ENCODE data around the gene IRF1.
"Not testable (repeated sequence)": the region's sequence is repeated elsewhere in the genome, so short reads cannot be mapped to it uniquely, and the experiment has no call there.

IRF1 gene

DNA sequence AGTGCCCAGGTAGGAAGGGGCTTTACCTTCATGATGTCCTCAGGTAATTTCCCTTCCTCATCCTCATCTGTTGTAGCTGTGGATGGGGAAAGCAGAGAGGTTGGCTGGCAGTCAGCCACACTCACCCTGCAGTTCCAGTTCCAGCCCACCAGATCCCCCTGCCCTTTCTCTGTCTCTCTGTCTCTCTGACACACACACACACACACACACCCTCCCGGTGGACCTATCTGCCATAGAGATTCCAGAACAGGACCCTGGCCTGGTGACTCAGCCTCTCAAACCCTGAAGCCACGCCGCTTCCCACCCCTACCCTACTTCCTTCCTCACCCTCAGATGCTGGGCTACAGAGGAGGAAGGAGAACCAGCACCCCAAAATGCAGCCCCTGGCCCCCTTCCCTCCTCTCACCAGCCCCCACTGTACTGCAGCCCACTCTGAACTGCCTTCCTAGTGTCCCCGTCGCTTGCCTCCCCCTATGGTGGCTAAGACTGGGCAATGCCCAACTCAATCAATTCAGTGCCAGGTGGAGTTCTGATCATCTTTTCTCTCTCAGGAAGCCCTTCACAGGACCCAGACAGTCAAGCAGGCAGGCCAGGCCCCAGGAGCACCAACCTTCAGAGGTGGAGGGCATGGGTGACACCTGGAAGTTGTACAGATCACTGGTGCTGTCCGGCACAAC, 4.8 kb downstream of the IRF1 start:
- DNase-seq, result no peak

GRCh38 chr5:132484876-132485640, 5.5 kb downstream of the IRF1 start:
- not testable (repeated sequence) for DNase-seq

DNA sequence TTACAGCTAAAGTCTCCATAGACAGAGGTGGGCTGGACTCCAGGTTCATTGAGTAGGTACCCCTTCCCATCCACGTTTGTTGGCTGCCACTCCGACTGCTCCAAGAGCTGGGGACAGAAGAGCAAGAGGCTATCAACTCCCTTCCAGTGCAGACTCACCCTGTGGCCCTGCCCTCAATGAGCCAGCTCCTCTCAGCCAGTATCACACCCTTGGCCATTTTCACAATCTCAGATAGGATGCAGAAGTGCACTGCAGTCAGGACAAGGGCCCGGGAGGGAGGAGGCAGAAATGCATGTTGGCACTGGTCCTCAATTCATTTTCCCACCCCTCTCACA, 6.2 kb downstream of the IRF1 start:
- no peak for DNase-seq

- no peak for DNase-seq
Observed at GRCh38 chr5:132483661-132484390, 6.7 kb downstream of the IRF1 start.

- no peak for DNase-seq
Observed at GRCh38 chr5:132483101-132483500, 7.5 kb downstream of the IRF1 start.

DNA sequence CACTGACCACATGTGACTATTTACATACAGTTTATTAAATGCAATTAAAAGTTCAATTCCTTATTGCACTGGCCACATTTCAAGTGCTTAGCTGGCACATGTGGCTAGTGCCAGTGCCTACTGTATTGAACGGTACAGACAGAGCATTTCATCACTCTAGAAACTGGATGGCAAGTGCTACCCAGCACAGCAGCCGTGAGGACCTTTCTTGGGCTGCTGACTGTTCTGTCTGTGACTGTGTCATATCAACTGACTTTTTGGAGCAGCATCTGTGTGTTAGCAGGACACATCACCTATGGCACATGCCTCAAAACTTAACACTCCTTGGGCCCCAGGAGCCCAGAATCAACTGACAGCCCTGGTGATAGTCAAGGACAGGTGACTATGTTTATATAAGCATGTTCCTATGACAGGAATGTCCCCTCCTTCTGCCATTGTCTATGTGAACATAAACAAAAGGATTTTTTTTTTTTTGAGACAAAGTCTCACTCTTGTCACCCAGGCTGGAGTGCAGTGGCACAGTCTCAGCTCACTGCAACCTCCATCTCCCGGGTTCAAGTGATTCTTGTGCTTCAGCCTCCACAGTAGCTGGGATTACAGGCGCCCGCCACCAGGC, 8.9 kb downstream of the IRF1 start:
- no peak for DNase-seq

GRCh38 chr5:132480893-132481595, 9.5 kb downstream of the IRF1 start:
- DNase-seq, result no peak

DNA sequence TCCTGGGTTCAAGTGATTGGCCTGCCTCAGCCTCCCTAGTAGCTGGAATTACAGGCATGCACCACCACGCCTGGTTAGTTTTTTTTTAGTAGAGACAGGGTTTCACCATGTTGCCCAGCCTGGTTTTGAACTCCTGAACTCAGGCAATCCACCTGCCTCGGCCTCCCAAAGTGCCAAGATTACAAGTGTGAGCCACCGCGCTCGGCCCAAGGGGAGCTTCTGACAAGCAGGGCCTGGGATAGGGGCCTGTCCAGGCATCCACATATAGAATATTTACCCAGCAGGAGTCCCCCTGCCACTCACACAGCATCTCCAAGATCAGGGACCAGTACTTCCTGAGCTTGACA, 10.1 kb downstream of the IRF1 start:
- no peak for DNase-seq

- no peak for DNase-seq
Observed at GRCh38 chr5:132480042-132480441, 10.5 kb downstream of the IRF1 start.

- no peak for DNase-seq
Observed at GRCh38 chr5:132479111-132479951, 11.2 kb downstream of the IRF1 start.

DNA sequence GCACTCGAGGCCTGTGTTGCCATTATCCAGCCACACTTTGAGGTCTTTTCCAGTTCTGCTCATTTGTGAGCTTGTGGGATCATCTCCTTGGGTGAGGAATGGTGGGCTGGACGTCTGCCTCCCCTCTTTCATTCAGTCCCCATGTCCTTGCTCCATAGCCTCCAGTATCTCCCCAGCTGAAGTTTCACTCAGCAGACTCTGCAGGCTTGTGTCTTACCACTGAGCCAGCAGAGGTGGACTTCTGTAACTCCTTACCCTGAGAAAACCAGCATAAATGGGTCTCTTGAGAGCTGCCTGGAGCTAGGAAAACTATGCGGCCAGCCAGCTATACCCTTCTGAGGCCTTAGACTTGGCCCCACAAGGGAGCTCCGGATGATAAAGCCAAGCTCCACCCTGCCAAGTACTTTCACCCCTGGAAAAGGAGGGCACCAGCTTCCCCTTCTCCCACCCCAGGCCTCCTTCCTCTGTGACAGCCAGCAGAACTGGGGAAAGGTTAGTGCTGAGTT, 12.2 kb downstream of the IRF1 start:
- DNase-seq, result no peak

GRCh38 chr5:132477784-132478365, 12.7 kb downstream of the IRF1 start:
- DNase-seq, result no peak

GRCh38 chr5:132476876-132477781, 13.4 kb downstream of the IRF1 start:
- peak; percentile 86 for DNase-seq

DNA sequence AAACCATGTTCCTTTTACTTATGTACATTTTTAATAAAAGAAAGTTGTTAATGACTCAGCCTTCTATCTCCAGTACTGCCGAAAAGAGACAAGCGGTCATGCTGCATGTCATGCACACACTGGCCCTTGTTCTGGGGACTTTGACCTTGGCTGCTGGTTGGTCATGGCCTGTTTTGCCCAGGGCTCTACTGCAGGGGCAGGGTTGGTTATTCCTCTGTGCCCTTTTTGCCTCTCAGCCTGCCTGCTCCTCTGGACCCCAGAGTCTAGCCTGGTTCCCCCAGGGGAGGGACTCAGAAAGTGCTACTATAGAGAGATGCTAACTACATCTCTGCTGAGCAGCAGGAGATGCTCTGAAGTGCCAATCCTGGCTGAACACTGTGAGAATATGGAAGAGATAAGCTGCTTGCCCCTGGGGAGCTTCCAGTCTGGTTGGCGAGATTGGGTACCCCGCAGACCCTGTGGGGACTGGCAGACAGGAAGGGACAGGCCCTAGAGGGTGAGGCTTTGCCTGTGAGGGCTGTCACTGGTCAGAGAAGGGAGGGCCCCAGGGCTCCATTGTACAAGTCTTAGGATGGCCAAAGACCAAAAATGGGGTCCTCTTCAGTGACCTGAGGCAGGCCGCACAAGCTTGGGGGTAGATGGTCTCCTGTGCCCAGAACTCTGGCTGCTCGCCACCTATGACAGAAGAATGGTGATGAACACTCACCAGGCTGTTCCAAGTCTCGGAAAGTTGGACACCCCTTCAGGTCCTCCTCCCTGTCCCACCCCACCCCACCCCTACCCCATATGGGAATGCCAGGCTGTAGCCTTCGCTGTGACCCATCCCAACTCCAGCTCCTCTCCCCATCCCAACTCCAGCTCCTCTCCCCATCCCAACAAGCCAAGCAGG, 14.3 kb downstream of the IRF1 start:
- DNase-seq, result no peak

DNA sequence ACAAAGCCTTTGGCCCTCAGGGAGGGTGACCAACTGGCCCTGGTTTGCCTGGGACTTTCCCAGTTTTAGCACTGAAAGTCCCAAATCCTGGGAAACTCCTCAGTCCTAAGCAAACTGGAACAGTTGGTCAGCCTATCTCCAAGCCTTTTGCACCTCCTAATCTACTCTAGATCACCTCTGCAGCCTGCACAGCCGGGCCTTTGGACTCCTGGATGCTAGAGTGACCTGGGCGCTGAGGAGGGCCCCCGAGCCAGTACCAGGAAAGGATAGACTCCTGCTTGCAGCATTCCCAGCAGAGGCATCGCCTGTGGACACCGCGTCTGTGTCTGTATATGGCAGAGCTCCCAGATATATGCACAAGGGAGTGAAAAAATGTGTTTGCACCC, 15.1 kb downstream of the IRF1 start:
- DNase-seq, result no peak

DNA sequence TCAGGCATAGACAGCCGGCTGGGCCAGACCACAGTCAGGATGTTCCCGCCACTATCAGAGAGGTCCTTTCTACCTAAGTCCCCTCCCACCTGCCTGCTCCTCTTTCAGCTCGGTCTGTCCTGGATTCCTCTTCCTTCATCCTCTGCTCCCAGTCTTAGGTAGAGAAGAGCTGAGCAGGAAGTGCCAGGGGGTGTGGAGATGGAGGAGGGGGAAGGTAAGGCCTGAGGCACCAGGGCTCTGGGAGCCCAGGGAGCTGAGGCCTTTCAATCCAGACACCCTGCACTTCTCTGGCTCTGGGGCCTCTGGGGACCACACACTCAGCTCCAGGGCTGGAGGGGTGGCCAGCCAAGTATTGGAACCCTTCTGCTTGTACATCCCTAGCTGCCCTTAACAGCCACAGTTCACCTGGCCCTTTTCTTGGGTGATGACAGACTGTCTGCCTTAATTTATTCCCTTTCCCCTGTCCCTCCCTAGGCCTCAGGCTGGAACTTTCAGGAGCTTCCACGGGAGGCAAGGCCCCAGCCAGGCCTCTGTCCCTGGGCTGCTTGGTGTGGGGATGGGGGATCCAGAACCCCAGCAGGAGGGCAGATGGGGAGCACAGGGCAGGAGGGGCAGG, 15.6 kb downstream of the IRF1 start:
- no peak for DNase-seq

DNA sequence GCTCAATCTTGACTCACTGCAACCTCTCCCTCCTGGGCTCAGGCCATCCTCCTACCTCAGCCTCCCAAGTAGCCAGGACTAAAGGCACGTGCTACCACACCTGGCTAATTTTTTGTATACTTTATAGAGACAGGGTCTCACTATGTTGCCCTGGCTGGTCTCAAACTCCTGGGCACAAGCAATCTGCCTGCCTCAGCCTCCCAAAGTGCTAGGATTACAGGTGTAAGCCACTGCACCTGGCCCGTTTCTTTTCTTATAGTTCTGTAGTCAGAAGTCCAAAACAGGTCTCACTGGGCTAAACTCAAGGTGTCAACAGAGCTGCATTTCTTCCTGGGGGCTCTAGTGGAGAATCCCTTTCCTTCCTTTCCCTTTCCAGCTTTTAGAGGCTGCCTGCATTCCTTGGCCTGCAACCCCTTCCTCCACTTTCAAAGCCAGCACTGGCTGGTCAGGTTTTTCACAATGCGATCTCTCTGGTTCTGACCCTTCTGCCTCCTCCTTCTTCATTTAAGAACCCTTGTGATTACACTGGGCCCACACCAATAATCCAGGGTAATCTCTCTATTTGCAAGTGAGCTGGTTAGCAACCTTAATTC, 16.3 kb downstream of the IRF1 start:
- DNase-seq, result no peak

DNA sequence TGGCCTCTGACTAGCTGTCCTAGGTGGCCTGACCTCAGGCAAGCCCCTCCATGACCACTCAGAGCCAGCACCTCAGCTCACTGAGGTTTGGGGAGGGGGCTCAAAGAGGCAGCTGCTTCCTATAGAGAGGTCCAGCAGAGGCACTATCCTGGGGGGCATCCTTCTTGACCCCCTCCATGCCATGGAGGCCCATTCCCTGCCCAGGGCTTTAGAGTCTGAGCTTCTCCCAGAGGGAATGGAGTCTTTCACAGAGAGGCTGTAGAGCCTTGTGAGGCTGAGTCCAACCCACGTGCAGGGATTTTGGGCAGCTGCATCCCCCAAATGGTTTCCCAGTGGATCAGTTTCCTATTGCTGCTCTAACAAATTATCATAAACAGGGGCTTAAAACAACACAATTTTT, 16.9 kb downstream of the IRF1 start:
- no peak for DNase-seq
